ENCODE results near the gene KRTAP19-3.
"Not testable (repeated sequence)": the region's sequence is repeated elsewhere in the genome, so short reads cannot be mapped to it uniquely, and the experiment has no call there.

The KRTAP19-3 gene

GRCh38 chr21:30491963-30492428 lies at the start of gene KRTAP19-3:
KRTAP19-3 (minus strand) TSS chr21:30492013; CDS start chr21:30491957, 56 bp downstream.
- DNase-seq = no peak

- no peak for DNase-seq
Observed at GRCh38 chr21:30518876-30519275, 27.1 kb upstream of the KRTAP19-3 start.

- no peak for DNase-seq
Observed at GRCh38 chr21:30515681-30516080, 23.9 kb upstream of the KRTAP19-3 start.

- not testable (repeated sequence) for DNase-seq
Observed at GRCh38 chr21:30505621-30506205, 13.9 kb upstream of the KRTAP19-3 start.

GRCh38 chr21:30502041-30502440 lies 10.2 kb upstream of the KRTAP19-3 start, which contains the start of gene KRTAP19-5:
KRTAP19-5 (minus strand) TSS chr21:30502141; CDS start chr21:30502090, 51 bp downstream.
- no peak for DNase-seq

GRCh38 chr21:30497065-30497464 lies 5.3 kb upstream of the KRTAP19-3 start, which contains the start of gene KRTAP19-4:
KRTAP19-4 (minus strand) TSS chr21:30497165; CDS start chr21:30497110, 55 bp downstream.
- no peak for DNase-seq

GRCh38 chr21:30487336-30487735 lies 4.5 kb downstream of the KRTAP19-3 start, which contains the start of gene KRTAP19-2:
KRTAP19-2 (minus strand) TSS chr21:30487436; CDS start chr21:30487348, 88 bp downstream.
- DNase-seq = no peak

GRCh38 chr21:30486180-30486579 lies 5.6 kb downstream of the KRTAP19-3 start:
- DNase-seq = no peak

GRCh38 chr21:30482130-30482529 lies 9.7 kb downstream of the KRTAP19-3 start:
- no peak for DNase-seq

- no peak for DNase-seq
Observed at GRCh38 chr21:30480145-30480544, 11.7 kb downstream of the KRTAP19-3 start, which contains the start of gene KRTAP19-1. KRTAP19-1 (minus strand) TSS chr21:30480367; CDS start chr21:30480317, 50 bp downstream.

- DNase-seq = no peak
Observed at GRCh38 chr21:30479259-30479658, 12.6 kb downstream of the KRTAP19-3 start.

GRCh38 chr21:30478004-30478403 lies 13.8 kb downstream of the KRTAP19-3 start:
- no peak for DNase-seq

GRCh38 chr21:30468900-30469714 lies 22.7 kb downstream of the KRTAP19-3 start:
- DNase-seq = no peak

GRCh38 chr21:30463713-30464112 lies 28.1 kb downstream of the KRTAP19-3 start:
- no peak for DNase-seq

- DNase-seq = no peak
Observed at GRCh38 chr21:30448514-30448913, 43.3 kb downstream of the KRTAP19-3 start.

- no peak for DNase-seq
Observed at GRCh38 chr21:30447056-30447455, 44.8 kb downstream of the KRTAP19-3 start.

- no peak for DNase-seq
Observed at GRCh38 chr21:30444204-30444603, 47.6 kb downstream of the KRTAP19-3 start.

GRCh38 chr21:30443226-30443625 lies 48.6 kb downstream of the KRTAP19-3 start:
- no peak for DNase-seq
